Adrenal gland (tissue), 12 donors: ENCODE measurements around the gene RFPL3. TPM values are rescaled to one million over a fixed set of nuclear protein-coding genes. Genes with fewer than 3 reads are reported as not detected.

Experiments used
- DNase-seq, 7 donors: peaks; one replicate each; pipeline ENCODE4 v3.0.0-alpha.2; 2019 to 2020
- H3K27ac ChIP-seq, 5 donors: fragments of 200-600 bp; sonication (generic) in 4 of 5; 1 replicate in 3 of 5; 2 replicates in 2 of 5; pipeline versions ENCODE4 v1.5.1 to v1.8.0; 2016 to 2020; ENCODE audit warnings: mild to moderate bottlenecking in 1 of 5
- H3K27me3 ChIP-seq: fragments of 200-600 bp; 2 replicates; pipeline ENCODE4 v1.8.0; 2021
- H3K36me3 ChIP-seq, 2 donors: fragments of 200-600 bp; replicated peaks in 1 of 2; 1 replicate in 1 of 2; 2 replicates in 1 of 2; pipeline versions ENCODE4 v1.5.1 to v1.8.0; 2018 to 2022
- H3K4me1 ChIP-seq, 2 donors: fragments of 200-600 bp; replicated peaks in 1 of 2; 1 replicate in 1 of 2; 2 replicates in 1 of 2; pipeline versions ENCODE4 v1.5.1 to v1.8.0; 2018 to 2021
- H3K4me3 ChIP-seq, 4 donors: fragments of 200-600 bp; sonication (generic) in 3 of 4; one replicate each; pipeline ENCODE4 v1.5.1; 2016 to 2018
- H3K9me3 ChIP-seq, 3 donors: fragments of 200-600 bp; sonication (generic) in 1 of 3; replicated peaks in 1 of 3; 1 replicate in 2 of 3; 2 replicates in 1 of 3; pipeline versions ENCODE4 v1.5.1 to v1.8.0; 2016 to 2021
- POLR2A ChIP-seq, 2 donors: fragments of 450-650 bp; IDR thresholded peaks; one replicate each; pipeline ENCODE4 v1.6.1; 2017; ENCODE audit warnings: antibody characterized with exemption in 2 of 2, mild to moderate bottlenecking in 2 of 2, moderate library complexity in 1 of 2
- WGBS, 4 donors: extraction: QIAGEN DNeasy Blood & Tissue Kit in 2 of 4; methylation state at CpG; one replicate each; pipeline versions ENCODE4 v1.1.5 to v1.1.7; 2013 to 2017; 5-methylcytosine and 5-hydroxymethylcytosine counted together
- intact Hi-C, 2 donors: fragments of 100-400 bp; cut with DNase I; formaldehyde crosslinking; loops; one replicate each; pipeline versions ENCODE4 v1.14.1 to v1.15.0; 2022 to 2023
- polyA plus RNA-seq, 3 donors: library from polyadenylated mRNA; stranded (reverse); fragments of 200-250 nt in 2 of 3; fragments of 350-450 nt in 1 of 3; fragmentation: Illumina TruSeq in 1 of 3; extraction: RNeasy Lipid Tissue Mini Kit (QIAGEN cat#74804) in 1 of 3; gene quantifications; one replicate each; pipeline ENCODE4 v1.2.3, GENCODE V29; 2013 to 2014
- total RNA-seq, 9 donors: library from RNA; depleted of rRNA in 4 of 9; stranded (reverse); fragments of >200 nt in 4 of 9; fragments of 120-200 nt in 1 of 9; fragmentation: NEBNext Ultra II Directional in 1 of 9; extraction: Animal tissue kit (Norgen Biotek cat#: 25700) in 1 of 9; gene quantifications; one replicate each; pipeline versions ENCODE4 v1.1.0 to v1.2.4, GENCODE V29; 2013 to 2023
- TF ChIP-seq, protein P1 (sequence below), 6 experiments: fragments of 450-650 bp in 4 of 6; fragments of 200-600 bp in 2 of 6; sonication (generic) in 1 of 6; IDR thresholded peaks; 1 replicate in 5 of 6; 2 replicates in 1 of 6; pipeline versions ENCODE4 v1.5.1 to v1.8.0; 2016 to 2021; ENCODE audit warnings: antibody characterized with exemption in 6 of 6, mild to moderate bottlenecking in 2 of 6, moderate library complexity in 1 of 6
- donor health status: healthy with polysubstance abuse.
- donor health status: Bipolar disorder and iron deficiency.
- donor health status: DM: yes; HTN: yes; CAD: no.
- donor health status: DM: no; HTN: no; CAD: no.
- donor health status: DM: no; HTN: no; CAD: no.
- donor health status: DM: yes; HTN: yes; CAD: no.

The RFPL3 gene
- total and polyA plus RNA-seq, 12 donors = not detected

GRCh38 chr22:32340411-32340810 is 17.3 kb upstream of the RFPL3 start:
- H3K4me3 ChIP-seq = no peak overlapping the region
- TF ChIP-seq, protein P1, sequence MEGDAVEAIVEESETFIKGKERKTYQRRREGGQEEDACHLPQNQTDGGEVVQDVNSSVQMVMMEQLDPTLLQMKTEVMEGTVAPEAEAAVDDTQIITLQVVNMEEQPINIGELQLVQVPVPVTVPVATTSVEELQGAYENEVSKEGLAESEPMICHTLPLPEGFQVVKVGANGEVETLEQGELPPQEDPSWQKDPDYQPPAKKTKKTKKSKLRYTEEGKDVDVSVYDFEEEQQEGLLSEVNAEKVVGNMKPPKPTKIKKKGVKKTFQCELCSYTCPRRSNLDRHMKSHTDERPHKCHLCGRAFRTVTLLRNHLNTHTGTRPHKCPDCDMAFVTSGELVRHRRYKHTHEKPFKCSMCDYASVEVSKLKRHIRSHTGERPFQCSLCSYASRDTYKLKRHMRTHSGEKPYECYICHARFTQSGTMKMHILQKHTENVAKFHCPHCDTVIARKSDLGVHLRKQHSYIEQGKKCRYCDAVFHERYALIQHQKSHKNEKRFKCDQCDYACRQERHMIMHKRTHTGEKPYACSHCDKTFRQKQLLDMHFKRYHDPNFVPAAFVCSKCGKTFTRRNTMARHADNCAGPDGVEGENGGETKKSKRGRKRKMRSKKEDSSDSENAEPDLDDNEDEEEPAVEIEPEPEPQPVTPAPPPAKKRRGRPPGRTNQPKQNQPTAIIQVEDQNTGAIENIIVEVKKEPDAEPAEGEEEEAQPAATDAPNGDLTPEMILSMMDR (IDR thresholded peaks at IDR 0.05) = no peak
- no peak for TF ChIP-seq POLR2A (IDR thresholded peaks at IDR 0.05)
- no peak overlapping the region for H3K27ac ChIP-seq
- intact Hi-C loops = no loop called here
- WGBS, 4 donors = 62 to 70% (median 65%) methylated on average over 11 of the region's 11 CpGs
- H3K4me1 ChIP-seq = no peaks in the 10 kb centered on the region
- no peaks in the 10 kb centered on the region for H3K9me3 ChIP-seq
- DNase-seq = peak in 1 of 7 donors; percentile 21
- H3K36me3 ChIP-seq = no peaks in the 10 kb centered on the region
- H3K27me3 ChIP-seq = no peaks in the 10 kb centered on the region

GRCh38 chr22:32341122-32341740 is 16.4 kb upstream of the RFPL3 start:
- 57 to 64% (median 62%) methylated on average over 13 of the region's 13 CpGs for WGBS, 4 donors
- intact Hi-C loops = no loop called here
- DNase-seq = no peak

GRCh38 chr22:32342977-32343376 is 14.7 kb upstream of the RFPL3 start:
- WGBS, 4 donors = 81 to 86% (median 82%) methylated on average over 2 of the region's 2 CpGs
- intact Hi-C loops = no loop called here

More at GRCh38 chr22:32341122-32341740, 16.4 kb upstream of the RFPL3 start:
- no peak for TF ChIP-seq POLR2A (IDR thresholded peaks at IDR 0.05)
- TF ChIP-seq, protein P1 (IDR thresholded peaks at IDR 0.05) = no peak
- Histone ChIP-seq H3K27ac (no peak overlapping the region), H3K27me3 (no peaks in the 10 kb centered on the region), H3K9me3 (no peaks in the 10 kb centered on the region), H3K4me3 (no peak overlapping the region), H3K36me3 (no peaks in the 10 kb centered on the region), H3K4me1 (no peaks in the 10 kb centered on the region)

GRCh38 chr22:32343941-32344340 is 13.7 kb upstream of the RFPL3 start:
- Histone ChIP-seq H3K36me3 (no peaks in the 10 kb centered on the region), H3K27ac (no peak overlapping the region), H3K4me3 (no peak overlapping the region), H3K27me3 (no peaks in the 10 kb centered on the region), H3K4me1 (no peaks in the 10 kb centered on the region), H3K9me3 (no peaks in the 10 kb centered on the region)
- intact Hi-C loops = no loop called here
- 44 to 66% (median 52%) methylated on average over 5 of the region's 5 CpGs for WGBS, 4 donors
- no peak for DNase-seq
- TF ChIP-seq POLR2A (IDR thresholded peaks at IDR 0.05) = no peak
- TF ChIP-seq, protein P1 (IDR thresholded peaks at IDR 0.05) = no peak

More at GRCh38 chr22:32342977-32343376, 14.7 kb upstream of the RFPL3 start:
- Histone ChIP-seq H3K27me3 (no peaks in the 10 kb centered on the region), H3K4me3 (no peak overlapping the region), H3K9me3 (no peaks in the 10 kb centered on the region), H3K4me1 (no peaks in the 10 kb centered on the region), H3K27ac (no peak overlapping the region), H3K36me3 (no peaks in the 10 kb centered on the region)
- DNase-seq = no peak
- TF ChIP-seq, protein P1 (IDR thresholded peaks at IDR 0.05) = no peak
- TF ChIP-seq POLR2A (IDR thresholded peaks at IDR 0.05) = no peak
